ENCODE data around the gene C9.

GRCh38 chr5:39236718-39237117 lies 127.6 kb downstream of the C9 start:
- TF ChIP-seq CTCF (IDR thresholded peaks at IDR 0.05; ENCODE audit: low read depth, low read length, poor library complexity, severe bottlenecking), result no peak
- TF ChIP-seq EZH2phosphoT487 (IDR thresholded peaks at IDR 0.05; ENCODE audit: borderline replicate concordance, low read length), result no peak

All from DOHH2 (cell line).